ENCODE data around the gene RCOR2.

DNA sequence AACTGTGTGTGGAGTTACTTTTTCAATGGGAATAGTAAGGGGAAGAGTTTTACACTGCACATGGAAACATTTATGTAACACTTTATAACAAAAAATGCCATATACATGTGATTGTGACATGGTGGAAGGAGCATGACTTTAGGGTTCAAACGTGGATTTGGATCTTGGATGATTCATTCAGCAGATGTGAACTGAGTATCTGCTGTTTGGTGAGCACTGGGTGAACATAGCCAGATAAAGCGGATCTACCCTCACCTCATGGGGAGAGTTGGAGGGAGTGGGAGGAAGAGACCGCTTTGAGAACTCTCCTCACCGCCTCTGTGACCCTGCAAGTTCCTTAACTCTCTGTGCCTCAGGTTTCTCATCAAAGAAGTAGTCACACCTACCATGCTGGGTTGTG, 24.9 kb upstream of the RCOR2 start:
- TF ChIP-seq, protein P1, sequence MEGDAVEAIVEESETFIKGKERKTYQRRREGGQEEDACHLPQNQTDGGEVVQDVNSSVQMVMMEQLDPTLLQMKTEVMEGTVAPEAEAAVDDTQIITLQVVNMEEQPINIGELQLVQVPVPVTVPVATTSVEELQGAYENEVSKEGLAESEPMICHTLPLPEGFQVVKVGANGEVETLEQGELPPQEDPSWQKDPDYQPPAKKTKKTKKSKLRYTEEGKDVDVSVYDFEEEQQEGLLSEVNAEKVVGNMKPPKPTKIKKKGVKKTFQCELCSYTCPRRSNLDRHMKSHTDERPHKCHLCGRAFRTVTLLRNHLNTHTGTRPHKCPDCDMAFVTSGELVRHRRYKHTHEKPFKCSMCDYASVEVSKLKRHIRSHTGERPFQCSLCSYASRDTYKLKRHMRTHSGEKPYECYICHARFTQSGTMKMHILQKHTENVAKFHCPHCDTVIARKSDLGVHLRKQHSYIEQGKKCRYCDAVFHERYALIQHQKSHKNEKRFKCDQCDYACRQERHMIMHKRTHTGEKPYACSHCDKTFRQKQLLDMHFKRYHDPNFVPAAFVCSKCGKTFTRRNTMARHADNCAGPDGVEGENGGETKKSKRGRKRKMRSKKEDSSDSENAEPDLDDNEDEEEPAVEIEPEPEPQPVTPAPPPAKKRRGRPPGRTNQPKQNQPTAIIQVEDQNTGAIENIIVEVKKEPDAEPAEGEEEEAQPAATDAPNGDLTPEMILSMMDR (IDR thresholded peaks at IDR 0.05) = no peak
- TF ChIP-seq POLR2A (IDR thresholded peaks at IDR 0.05) (no peak), POLR2AphosphoS5 (IDR thresholded peaks at IDR 0.05) (no peak)

Measured in gastroesophageal sphincter (tissue), 3 donors.